Neural cell (in vitro differentiated cells): Measurements from ENCODE around the gene IFNL3.

Experiments used
- CTCF ChIP-seq: fragments of 450-650 bp; IDR thresholded peaks from 2 replicates; pipeline ENCODE4 v1.5.1; 2014; ENCODE audit warnings: antibody characterized with exemption, mild to moderate bottlenecking, moderate library complexity; ENCODE audit not compliant: poor library complexity, severe bottlenecking
- EP300 ChIP-seq: fragments of 450-650 bp; conservative IDR thresholded peaks from 2 replicates; pipeline ENCODE4 v1.6.1; 2014; ENCODE audit warnings: antibody characterized with exemption, mild to moderate bottlenecking, moderate library complexity; ENCODE audit not compliant: poor library complexity, severe bottlenecking
- EZH2 ChIP-seq: fragments of 200-600, 300-800 bp; shearing (Covaris generic), sonication (generic); IDR thresholded peaks from 2 replicates; pipeline ENCODE4 v1.6.1; 2014; ENCODE audit warnings: antibody characterized with exemption, low read length, borderline replicate concordance, mild to moderate bottlenecking; ENCODE audit not compliant: insufficient read depth, poor library complexity, severe bottlenecking
- MXI1 ChIP-seq: fragments of 450-650 bp; conservative IDR thresholded peaks from 2 replicates; pipeline ENCODE4 v1.6.1; 2014; ENCODE audit warnings: antibody characterized with exemption, mild to moderate bottlenecking; ENCODE audit not compliant: poor library complexity, severe bottlenecking
- POLR2AphosphoS5 ChIP-seq: IDR thresholded peaks from 2 replicates; pipeline ENCODE4 v1.6.1; 2012
- RAD21 ChIP-seq: fragments of 450-650 bp; conservative IDR thresholded peaks from 2 replicates; pipeline ENCODE4 v1.6.1; 2014; ENCODE audit warnings: antibody characterized with exemption, mild to moderate bottlenecking, moderate library complexity
- REST ChIP-seq: IDR thresholded peaks from 2 replicates; pipeline ENCODE4 v1.6.1; 2012; ENCODE audit warnings: borderline replicate concordance
- SMC3 ChIP-seq: fragments of 450-650 bp; conservative IDR thresholded peaks from 2 replicates; pipeline ENCODE4 v1.6.1; 2014; ENCODE audit warnings: antibody characterized with exemption, mild to moderate bottlenecking, moderate library complexity; ENCODE audit not compliant: poor library complexity
- TAF1 ChIP-seq: IDR thresholded peaks from 2 replicates; pipeline ENCODE4 v1.6.1; 2012; ENCODE audit warnings: low read depth

GRCh38 chr19:39195755-39196154, 49.1 kb downstream of the IFNL3 start:
- TF ChIP-seq CTCF (no peak), SMC3 (no peak), RAD21 (no peak), POLR2AphosphoS5 (no peak), EZH2 (no peak), EP300 (no peak), REST (no peak), TAF1 (no peak), MXI1 (no peak)
